Urothelium cell line (cell line): ENCODE data around the gene NKD2.
A peak's percentile ranks its signal among the peaks of the same experiment; 100 is the strongest.
"Not testable (repeated sequence)": the region's sequence is repeated elsewhere in the genome, so short reads cannot be mapped to it uniquely, and the experiment has no call there.

Experiments used
- DNase-seq: peaks from one replicate; pipeline ENCODE4 v3.0.0; 2011; ENCODE audit warnings: low spot score, mixed read lengths
- FAIRE-seq: peaks from 2 replicates; lab custom pipeline; 2011; peaks lifted over from hg19 to GRCh38; lab: Jason Lieb, UNC

Gene NKD2

DNA sequence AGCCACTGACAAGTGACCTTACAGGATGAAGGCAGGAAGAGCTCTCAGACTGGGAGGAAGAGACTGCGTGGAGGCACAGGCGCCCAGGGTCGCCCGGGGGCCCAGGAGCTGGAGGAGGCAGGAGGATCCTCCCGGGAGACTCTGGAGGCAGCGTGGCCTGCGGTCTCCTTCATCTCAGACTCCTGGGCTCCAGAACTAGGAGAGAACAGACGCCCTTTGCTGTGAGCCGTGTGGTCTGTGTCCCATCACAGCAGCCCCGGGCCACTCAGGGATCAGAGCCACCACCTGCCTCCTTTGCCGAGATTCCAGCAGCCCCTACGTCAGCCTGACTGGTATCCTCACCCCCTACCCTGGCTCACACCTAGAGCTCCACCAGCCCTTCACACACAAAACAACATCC lies 58.1 kb downstream of the NKD2 start:
- no peak for FAIRE-seq

DNA sequence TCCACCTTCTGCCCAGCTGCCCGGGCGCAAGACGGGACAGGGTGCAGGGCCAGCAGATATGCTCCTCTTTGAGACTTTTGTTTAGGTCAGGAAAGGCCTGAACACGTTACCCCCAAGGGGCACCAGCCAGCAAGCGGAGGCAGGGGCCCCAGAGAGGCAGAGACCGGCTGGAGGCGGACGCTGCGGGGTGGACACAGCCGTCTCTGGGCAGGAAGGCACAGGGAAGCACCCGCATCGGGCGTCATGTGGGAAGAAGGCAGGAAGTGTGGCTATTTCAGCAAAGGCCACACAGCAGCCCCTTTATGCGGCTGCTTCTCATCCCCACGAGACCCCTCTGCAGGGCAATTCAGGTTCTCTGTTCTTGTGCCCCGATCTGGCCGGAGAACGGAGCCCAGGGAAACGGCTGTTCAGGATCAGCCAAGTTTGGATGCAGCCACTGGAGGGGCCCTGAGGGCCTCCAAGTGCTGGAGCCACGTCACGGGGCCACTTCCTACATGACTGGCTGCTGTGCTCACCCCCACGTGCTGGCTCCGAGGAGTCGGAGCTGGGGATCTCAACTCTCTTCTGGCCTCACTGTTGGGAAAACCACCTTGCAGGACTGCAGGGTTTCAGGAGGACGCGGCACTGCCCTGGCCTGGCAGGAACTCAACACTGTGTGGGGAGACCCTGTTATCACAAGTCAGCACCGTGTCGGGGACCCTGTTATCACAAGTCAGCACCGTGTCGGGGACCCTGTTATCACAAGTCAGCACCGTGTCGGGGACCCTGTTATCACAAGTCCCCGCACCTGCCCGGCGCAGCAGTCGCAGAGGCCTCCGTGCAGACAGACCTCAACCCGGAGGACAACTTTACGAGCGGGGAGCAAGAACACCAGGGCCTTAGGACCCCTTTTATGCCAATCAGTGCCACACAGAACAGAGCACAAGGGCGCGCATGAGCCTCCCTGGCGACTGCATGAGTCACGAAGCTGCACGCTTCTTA lies 58.8 kb downstream of the NKD2 start:
- DNase-seq: no peak
- FAIRE-seq: no peak

More for the DNA sequence above, 58.1 kb downstream of the NKD2 start:
- DNase-seq: no peak

DNA sequence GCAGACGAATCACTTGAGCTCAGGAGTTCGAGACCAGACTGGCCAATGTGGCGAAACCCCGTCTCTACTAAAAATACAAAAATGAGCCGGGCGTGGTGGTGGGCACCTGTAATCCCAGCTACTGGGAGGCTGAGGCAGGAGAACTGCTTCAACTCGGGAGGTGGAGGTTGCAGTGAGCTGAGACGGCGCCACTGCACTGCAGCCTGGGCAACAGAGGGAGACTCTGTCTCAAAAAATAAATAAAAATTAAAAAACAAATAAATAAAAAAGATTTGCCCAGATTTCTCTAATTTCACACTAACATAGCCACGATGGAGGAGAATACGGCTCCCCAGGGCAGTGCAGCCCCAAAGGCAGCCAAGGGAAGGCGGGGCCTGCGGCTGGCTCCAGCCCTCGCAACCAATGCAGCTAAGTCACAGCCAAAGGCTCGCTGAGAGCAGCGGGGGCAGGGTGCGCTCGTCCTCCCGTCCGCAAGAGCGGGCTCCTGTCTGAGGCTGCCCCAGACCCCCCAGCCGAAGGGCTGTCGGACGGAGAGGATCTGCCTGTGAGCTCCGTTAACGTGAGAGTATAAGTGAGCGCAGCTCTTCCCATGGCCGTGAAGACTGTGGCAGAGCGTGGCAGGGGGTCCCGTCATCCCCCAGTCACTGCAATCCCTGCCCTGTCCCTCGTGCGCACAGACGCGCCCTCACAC lies 59.7 kb downstream of the NKD2 start:
- DNase-seq (no peak), FAIRE-seq (peak; percentile 62)

DNA sequence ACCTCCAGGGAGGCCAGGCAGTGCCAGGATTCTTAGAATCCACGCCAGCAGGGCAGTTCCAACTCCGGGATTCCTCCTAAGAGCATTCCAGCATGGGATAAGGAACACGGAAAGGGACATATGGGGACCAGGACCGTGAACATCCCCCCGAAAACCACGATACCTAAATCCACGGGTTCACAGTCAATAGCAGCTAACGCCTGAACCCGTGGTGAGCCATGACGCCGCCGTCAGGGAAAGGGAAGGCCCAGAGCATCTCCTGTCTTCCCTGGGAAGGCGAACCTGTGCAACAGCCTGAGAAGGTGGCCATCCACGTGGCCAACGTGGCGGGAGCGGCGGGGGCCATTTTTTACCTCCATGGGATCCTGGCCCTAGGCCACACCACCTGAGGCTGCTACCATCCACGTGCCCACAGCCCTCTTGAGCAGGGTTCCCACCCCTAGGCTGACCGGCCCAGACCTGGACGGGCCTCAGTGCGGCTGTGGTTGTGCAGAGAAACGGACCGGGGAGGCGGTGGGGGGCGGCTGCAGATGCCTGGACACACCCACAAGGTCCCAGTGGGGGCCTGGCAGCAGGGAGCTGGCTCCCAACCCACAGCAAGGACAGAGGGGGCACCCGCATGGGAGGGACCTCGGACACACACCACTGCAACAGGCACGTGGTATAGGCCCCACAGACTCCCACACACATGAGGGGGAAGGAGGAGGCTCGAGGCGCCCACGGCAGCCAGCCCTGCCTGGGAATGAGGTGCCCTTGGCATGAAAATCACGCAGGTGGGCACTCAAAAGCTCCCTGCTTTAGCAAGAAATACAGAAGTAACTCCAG lies 60.5 kb downstream of the NKD2 start:
- DNase-seq (no peak), FAIRE-seq (no peak)

DNA sequence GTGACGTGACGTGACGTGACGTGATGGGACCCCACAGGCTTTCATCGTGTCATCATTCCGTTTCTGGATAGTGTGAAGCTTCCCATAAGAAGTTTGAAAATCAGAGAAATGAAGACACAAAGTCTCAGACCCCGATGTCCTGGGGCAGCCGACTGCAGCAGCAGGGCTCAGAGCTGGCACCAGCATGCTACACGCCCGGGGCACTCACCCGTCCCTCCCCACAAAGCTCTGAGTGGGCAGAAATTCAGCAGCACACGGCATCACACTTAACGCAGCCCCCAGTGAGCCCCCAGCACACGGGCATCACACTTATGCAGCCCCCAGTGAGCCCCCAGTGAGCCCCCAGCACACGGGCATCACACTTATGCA lies 61.1 kb downstream of the NKD2 start:
- DNase-seq (no peak), FAIRE-seq (no peak)

DNA sequence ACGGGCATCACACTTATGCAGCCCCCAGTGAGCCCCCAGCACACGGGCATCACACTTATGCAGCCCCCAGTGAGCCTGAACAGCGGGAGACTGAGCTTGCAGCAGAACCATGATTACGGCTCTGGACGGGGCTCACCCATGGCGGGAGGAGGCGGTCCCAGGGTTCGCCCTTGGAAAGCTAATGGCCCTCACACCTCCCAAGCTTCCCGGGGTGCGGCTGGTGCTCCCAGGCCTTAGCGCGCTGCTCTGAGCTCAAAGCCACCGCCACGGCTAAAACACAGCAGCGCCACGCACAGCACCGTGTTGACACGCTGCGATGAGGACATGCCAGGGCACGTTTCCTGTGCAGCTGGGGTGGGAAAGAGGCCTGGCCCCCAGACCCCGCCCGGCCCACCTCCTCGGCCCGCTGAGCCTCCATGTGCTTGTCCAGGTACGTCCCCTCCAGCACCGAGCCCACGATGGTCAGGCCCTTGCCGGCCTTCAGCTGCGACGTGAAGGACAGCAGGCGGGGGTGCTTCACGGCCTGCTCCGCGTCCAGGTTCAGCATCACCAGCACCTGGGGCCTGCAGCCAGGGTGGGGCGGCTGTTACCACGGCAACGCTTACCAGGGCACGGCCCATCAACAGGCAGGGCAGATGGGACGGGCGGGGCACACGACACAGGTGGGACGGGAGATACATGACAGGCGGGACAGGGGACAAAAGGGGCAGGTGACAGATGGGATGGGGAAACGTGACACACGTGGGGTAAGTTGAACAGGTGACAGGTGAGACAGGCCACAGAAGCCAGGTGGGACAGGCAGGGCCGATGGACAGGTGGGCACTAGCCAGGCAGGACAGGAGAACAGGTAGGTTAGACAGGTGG lies 64.9 kb downstream of the NKD2 start:
- peak; percentile 77 for FAIRE-seq
- DNase-seq: no peak

DNA sequence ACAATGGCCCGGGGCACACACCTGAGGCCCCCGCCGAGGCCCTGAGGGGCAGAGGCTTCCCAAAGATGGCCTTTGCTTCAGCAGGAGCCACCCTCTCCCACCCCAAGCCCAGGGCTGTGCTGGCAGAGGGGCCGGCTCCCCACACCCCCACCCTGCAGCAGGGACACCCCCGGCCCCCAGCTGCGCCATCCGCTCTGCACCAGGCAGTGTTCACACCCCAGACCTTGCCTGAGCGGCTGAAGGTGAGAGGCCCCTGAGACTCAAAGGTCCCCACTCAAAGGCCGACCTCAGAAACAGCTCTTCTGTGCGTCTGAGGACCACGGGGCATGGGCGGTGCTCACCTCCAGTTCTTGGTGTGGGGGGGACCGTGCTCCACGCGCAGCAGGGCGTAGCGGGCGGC lies 65.6 kb downstream of the NKD2 start:
- DNase-seq: no peak
- FAIRE-seq: no peak

DNA sequence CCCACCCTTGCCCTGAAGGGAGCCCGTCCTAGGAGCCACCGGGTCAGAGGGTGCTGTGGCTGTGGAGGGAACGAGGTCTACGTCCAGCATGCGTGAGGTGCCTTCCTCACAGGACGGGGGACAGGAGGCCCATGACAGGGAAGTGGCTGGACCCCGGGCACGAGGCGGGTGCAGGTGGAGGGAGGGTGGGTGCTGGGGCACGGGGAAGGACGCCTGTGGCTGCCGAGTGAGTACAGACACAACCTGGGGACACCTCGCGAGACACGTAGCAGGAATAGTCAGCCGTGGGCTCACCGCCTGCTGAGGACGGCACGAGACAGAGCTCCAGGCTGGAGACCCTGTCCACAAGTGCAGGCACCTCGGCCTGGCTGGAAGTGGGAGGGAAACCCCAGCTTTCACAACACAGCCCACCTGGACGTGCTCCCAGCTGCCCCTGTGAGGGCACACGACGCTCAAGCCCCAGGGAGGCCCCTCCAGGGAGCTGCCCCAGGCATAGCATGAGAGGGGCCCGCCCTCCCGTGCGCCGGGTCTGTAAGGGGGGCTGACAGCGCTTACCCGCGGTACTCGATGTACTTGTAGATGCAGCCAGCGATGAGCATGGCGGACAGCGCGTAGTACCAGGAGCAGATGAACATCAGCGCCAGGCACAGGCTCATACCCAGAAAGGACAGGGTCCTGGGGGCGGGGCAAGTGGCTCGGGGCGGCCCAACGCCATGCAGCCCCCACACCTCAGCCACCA lies 66.4 kb downstream of the NKD2 start:
- DNase-seq: no peak
- peak; percentile 50 for FAIRE-seq

DNA sequence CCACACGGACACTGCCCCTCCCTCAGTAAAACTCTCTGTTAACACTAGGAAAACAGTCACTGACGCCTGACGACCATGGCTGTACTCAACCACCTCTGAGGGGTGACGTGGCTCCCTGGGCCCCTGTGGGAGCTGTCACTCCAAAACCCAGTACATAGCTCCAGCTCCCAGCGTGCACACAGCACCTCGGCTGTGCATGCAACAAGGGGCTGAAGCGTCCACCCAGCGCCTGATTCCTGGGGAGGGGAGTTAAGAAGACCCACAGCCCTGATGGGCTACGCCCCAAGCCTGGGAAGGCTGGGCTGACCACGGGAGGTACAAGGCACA lies 66.9 kb downstream of the NKD2 start:
- FAIRE-seq (no peak), DNase-seq (no peak)

DNA sequence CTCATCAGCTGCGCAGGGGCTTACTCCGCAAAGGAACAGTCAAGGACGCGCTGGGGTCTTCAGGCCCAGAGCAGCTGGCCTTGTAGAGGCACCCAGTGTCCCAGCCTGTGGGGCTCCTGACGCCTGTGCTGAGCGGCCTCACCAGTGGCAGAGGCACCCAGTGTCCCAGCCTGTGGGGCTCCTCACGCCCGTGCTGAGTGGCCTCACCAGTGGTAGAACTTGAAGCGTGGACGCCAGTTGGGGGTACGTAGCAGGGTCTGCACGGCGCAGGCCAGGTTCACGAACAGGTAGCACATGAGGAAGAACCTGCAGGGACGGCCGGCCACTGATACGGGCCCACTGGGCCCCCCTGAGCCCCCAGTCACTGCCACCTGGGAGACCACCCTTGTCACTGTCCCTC lies 67.3 kb downstream of the NKD2 start:
- FAIRE-seq: no peak
- no peak for DNase-seq

DNA sequence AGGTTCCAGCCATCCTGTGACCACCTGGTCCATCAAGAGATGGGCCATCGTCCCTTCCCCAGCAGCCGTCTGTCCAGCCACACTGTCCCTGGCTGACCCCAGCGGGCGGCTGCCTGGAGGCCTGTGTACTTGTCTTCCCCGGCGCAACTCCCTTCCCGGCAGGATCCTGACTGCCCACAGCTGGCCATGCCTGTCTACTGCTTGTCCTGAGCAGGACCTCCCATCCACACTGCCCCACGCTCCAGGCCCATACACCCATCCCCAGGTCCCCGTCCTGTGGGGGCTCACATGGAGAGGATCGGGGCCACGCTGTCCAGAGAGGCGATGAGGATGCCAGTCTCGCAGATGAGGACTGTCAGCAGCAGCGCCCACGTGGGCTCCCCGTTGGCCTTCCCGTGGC lies 67.8 kb downstream of the NKD2 start:
- DNase-seq (no peak), FAIRE-seq (no peak)

DNA sequence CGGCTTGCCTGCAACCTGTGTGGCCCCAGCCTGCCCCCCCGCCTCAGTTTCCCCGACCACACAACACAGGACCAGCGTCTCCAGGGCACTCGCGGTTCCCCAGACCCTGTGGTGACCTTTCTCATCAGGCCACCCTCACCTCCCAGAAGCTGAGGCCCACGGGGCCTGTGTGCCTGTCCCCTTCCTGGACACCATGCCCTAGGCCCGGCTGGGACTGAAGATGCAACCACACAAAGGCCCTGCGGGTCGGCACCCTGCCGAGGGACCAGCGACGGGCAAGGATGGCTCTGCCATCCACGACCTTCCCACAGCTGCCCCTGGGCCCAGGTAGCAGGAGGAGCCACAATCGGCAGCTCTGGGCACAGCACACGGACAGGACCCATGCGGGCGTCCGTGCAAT lies 68.4 kb downstream of the NKD2 start:
- DNase-seq: no peak
- no peak for FAIRE-seq

DNA sequence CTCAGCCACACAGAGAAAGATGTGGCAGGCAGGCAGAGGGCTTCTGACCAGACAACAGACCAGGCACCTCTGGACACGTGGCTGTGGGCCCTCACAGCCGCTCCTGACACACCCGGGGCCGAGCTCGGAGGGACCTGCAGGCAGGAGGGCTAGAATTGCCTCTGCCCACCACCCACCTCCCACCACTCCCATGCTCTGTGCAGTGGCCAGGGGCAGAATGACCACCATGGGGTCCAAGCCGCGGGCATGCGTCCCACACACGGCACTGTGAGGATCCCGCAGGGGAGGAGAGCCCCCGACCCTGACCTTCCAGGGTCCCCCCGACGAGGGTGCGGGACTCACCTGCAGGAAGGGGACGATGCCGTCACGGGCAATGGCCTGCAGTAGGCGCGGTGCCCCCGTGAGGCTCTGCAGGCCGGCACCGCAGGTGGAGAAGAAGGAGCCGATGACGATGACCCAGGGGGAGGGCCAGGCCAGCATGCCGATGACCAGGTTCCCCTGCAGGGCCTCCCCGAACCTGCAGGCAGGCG lies 69.0 kb downstream of the NKD2 start:
- no peak for FAIRE-seq
- no peak for DNase-seq

DNA sequence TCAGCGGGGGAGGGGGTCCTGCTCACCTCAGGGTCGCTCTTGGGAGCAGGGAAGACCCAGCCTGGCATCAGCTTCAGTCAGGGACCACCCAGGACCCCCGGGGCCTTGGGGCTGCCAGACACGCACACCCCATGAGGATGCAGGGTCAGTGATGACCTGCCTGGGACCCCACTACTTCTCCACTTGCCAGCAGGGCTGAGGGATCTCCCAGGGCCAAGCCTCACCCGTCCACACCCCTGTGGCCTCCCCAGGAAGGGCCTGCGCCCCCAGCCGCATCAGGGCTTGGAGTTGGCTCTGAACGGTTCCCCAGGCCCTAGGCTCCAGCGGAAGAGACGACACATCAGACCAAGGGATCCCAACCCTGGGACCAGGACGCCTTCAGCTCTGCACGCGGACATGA lies 69.6 kb downstream of the NKD2 start:
- DNase-seq (no peak), FAIRE-seq (no peak)

DNA sequence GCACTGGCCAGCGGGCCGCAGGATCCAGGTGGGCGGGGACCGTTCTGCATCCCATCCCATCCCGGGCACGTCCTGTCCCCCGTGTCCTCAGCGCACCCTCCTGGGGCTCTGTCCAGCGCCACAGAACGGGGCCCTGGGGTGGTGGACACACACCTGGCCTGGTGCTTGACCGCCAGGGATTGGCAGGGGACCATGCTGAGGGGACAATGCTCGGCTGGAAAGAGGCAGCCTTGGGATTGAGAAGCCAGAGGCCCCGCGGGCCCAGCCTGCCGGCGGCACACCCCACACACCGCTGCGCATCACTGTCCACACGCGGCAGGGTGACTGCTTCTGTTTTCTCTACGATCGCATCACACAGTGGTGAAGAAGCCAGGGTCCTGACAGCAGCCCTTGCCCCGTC lies 70.2 kb downstream of the NKD2 start:
- no peak for FAIRE-seq

DNA sequence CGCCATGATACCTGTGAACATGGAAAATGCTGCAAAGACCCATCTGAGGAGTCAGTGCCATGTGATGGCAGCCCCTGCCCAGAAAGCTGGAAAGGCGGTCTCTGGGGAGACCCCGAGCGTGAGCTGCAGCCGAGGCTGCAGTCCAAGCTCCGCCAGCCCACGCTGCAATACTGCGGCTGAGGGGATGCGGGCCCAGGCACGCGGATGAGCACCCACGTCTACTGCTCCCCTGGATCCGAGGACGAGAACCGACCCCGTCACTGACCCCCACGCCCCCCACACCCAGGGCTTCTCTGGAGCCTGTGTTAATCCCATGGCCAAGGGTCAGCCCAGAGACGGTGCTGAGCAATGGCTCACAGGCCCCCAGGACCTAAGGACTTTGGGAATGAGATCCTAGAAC lies 70.9 kb downstream of the NKD2 start:
- FAIRE-seq (no peak), DNase-seq (no peak)

More for the DNA sequence above, 70.2 kb downstream of the NKD2 start:
- DNase-seq: no peak

DNA sequence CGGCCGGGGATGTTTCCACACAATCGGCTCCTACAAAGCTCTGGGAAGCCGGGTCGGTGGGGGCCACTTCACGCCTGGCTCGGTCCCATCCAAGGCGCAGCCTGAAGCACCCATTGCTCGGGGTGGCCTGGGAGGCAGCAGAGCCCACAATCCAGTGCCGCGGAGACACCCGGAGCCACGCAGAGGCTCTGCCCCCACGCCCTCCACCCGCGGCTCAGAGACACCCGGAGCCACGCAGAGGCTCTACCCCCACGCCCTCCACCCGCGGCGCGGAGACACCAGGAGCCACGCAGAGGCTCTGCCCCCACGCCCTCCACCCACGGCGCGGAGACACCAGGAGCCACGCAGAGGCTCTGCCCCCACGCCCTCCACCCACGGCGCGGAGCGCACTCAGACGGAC lies 71.4 kb downstream of the NKD2 start:
- no peak for FAIRE-seq
- DNase-seq: no peak

DNA sequence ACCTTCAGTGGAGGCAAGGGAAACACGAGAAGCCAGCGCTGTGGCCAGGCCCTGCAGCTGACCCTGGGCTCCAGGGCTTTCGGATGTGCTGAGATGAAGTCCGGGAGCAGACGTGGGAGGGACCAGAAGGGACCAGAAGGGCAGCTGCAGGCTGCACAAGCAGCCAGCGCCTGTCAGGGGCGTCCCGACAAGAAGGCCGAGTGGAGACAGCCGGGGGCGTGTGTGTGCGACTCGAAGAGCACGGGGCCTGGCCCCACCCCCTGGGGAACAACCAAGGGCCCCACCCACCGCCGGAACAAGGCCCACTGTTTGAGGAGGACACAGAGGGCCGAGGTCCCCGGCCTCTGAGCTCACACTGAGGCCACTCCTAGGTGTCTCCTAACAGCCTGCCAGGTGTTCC lies 71.8 kb downstream of the NKD2 start:
- no peak for FAIRE-seq
- DNase-seq: no peak

DNA sequence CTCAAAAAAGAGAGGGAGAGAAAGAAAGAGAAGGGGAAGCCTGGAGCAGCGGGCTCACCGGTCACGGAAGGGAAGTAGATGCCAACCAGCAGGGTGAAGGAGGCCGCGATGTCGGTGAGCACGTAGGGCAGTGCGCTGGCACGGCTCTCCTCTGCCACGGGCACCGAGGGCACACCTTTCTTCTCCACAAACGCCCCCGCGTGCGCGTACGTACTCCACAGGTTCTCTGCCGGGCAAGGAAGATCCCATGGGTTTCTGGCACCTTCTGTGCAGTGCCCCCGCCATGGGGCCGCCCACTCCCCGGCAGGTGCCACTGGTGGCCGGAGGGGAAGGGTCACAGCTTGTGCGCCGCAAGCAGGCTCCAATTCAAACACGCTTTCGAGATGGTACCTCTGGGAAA lies 72.9 kb downstream of the NKD2 start:
- FAIRE-seq (no peak), DNase-seq (no peak)

DNA sequence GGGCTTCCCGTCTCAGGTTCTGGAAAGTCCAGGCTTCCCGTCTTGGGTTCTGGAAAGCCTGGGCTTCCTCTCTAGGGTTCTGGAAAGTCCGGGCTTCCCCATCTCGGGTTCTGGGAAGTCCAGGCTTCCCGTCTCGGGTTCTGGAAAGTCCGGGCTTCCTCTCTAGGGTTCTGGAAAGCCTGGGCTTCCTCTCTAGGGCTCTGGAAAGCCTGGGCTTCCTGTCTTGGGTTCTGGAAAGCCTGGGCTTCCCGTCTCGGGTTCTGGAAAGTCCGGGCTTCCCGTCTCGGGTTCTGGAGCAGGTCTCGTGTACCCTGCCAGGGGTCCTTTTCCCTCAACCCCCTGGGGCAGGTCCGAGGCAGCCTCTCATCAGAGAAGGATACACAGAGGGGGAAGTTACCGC lies 74.4 kb downstream of the NKD2 start:
- not testable (repeated sequence) for DNase-seq, FAIRE-seq
